AG09319 (cell line): ENCODE data around the gene SAA1.

ENCODE experiments used
- DNase-seq: peaks from one replicate; pipeline ENCODE4 v3.0.0-alpha.2; 2010; ENCODE audit warnings: low read depth; ENCODE audit errors: extremely low read depth
- TF ChIP-seq, protein P1 (sequence below): IDR thresholded peaks from 2 replicates; pipeline ENCODE4 v1.5.1; 2011; ENCODE audit warnings: low read depth, mild to moderate bottlenecking, inconsistent platforms, low read length, moderate library complexity

SAA1 gene

DNA sequence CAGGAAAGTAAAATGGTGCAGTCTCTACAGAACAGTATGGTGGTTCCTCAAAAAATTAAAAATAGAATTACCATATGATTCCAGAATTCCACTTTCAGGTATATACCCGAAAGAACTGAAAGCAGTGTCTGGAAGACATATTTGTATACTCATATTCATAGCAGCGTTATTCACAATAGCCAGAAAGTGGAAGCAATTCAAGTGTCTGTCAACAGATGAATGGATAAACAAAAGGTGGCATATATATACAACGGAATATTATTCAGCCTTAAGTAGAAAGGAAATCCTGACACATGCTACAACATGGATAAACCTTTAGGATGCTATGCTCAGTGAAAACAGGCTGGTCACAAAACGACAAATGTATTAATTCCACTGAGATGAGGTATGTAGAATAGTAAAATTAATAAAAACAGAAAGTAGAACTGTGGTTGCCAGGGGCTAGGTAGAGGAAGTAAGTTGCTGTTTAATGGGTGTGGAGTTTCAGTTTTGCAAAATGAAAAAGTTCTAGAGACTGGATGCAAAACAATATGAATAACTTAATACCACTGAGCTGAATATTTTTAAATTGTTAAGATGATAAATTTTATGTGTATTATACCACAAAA, 14.5 kb downstream of the SAA1 start:
- no peak for DNase-seq
- TF ChIP-seq, protein P1, sequence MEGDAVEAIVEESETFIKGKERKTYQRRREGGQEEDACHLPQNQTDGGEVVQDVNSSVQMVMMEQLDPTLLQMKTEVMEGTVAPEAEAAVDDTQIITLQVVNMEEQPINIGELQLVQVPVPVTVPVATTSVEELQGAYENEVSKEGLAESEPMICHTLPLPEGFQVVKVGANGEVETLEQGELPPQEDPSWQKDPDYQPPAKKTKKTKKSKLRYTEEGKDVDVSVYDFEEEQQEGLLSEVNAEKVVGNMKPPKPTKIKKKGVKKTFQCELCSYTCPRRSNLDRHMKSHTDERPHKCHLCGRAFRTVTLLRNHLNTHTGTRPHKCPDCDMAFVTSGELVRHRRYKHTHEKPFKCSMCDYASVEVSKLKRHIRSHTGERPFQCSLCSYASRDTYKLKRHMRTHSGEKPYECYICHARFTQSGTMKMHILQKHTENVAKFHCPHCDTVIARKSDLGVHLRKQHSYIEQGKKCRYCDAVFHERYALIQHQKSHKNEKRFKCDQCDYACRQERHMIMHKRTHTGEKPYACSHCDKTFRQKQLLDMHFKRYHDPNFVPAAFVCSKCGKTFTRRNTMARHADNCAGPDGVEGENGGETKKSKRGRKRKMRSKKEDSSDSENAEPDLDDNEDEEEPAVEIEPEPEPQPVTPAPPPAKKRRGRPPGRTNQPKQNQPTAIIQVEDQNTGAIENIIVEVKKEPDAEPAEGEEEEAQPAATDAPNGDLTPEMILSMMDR, result no peak

DNA sequence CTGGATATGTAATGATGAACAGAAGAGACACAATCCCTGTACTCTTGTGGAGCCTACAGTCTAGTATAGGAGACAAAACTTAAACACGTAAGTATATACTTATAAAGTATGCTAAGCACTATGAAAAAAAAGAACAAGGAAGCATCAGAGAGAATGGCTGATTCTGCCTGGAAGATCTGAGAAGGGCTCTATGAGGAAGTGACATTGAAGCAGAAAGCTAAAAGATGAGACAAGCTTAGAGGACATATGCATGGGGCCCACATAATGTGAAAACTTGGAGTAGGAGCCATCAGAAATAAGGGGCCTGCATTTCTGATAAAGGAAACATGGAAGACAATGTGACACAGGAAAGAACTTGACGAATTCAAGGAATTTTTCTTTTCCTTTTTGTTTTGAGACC, 16.6 kb downstream of the SAA1 start:
- TF ChIP-seq, protein P1, result no peak
- DNase-seq, result no peak

DNA sequence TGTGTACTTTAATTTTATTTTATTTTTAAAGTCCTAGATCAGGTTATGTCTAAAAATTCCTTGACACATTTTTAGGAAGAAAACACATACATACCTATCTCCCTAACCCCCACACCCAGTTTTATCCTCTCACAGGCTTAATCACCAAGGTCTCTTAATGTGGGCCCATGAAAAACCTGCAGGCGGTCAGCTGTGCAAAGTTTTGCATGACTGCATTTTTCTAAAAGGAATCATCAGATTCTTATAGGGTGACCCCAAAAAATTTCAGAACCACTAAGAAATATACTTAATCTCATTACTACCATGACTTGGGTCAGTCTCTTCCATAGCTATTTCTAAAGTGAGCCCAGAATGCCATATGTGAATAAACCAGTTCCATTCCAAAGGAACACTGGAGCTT, 19.8 kb downstream of the SAA1 start:
- TF ChIP-seq, protein P1, result no peak
- no peak for DNase-seq

DNA sequence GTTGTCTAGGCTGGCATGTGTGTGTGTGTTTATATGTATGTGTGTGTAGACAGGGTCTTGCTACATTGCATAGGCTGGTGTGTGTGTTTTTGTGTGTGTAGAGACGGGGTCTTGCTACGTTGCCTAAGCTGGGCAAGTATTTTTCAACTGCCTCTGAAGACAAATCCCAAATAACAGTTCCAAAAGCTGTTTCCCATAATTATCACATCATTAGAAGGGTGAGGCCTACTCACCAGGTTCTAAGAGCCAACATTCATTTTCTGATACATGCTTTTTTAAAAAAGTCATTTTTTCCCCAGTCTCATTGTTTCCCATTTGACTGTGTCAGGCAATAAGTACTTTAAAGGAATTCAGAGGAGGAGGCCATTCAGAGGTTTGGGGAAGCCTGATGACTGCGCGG, 22.8 kb downstream of the SAA1 start:
- TF ChIP-seq, protein P1, result no peak
- DNase-seq, result no peak

DNA sequence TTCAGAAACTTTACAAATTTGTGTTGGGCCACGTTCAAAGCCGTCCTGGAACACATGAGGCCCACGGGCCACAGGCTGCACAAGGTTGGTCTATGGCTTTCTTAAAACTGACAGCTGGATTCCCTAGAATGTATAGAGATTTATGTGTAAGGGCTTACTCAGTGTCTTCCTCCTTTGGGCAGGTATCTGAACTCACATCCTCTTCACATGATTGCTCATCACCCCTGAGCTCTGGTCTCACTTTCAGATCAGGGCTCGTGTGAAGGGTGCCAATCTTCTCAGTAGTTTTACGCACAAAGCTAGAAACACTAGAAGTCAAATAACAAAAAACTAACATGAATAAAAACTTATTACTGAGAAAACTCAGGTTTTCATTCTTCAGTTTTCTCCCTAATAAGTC, 28.8 kb downstream of the SAA1 start:
- TF ChIP-seq, protein P1, result no peak
- DNase-seq, result no peak

DNA sequence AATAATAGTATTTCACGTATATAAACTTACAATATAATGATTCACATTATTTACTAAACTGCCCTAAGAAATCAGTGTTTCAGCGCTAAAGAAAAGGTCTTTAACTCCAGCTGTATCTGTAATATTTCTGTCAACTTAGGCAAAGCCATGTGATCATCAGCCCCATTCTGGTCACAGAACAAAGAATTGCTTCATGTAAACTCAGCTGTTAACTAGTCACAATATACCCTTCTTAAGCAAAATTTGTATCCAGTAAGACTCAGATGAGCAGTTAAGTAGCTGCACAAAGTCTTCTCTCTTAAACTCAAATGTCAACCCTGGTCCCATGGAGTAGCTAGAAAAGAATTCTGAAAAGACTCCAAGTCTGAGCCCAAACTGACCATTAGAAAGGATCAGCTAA, 29.3 kb downstream of the SAA1 start:
- TF ChIP-seq, protein P1, result no peak
- DNase-seq, result no peak

DNA sequence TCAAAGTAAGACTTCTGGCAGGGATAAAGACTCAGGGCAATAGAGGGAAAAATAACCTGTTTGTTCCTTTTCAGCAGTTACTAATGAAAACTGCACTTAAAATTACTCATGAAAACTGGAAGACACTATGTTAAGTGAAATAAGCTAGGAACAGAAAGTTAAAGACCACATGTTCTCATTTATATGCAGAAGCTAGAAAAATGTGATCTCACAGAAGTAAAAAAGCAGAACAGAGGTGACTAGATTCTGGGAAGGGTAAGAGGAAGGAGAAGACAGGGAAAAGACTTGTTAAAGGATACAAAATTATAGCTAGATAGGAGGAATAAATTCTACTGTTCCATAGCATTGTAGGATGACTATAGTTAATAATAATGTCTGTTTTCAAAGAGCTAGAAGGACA, 33.7 kb downstream of the SAA1 start:
- no peak for DNase-seq
- TF ChIP-seq, protein P1, result no peak
